ENCODE measurements around the gene TRIM9.

Gene TRIM9

DNA sequence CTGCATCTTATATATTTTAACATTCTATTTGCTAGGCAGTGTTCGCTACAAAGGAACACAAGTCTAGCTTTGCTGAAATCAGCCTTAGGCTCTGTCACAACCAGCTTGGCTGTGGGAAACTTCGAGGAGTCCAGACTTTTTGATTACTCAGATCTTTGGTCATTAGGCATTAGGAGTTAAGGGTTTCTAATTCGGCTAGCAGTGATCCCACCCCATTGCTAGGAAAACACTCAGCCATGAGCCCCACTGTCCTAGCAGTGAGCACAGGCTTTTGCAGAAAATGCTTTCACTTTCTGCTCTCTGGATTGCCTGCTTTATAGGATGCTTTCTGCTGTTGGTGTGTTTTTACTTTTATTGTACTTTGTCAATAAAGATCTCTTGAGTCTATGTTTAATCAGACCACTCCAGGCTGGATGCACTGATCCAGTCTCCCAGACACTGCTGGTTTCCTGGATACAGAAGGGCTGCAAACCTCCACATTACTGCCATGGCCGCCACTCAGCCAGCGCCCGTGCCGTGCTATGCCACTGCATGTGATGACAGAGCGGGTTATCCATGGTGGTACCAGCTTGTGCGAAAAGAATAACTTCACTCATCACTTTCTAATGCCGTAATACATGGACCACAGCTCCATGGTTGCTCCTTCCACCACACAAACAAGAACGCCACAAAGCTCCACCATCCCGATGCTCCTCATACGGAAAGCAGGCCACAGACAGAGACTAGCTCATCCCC is 109.6 kb downstream of the TRIM9 start:
- Histone ChIP-seq H3K4me3 (no peak overlapping the region), H3K27me3 (no peaks in the 10 kb centered on the region), H3K4me1 (no peaks in the 10 kb centered on the region), H3K36me3 (no peaks in the 10 kb centered on the region), H3K4me2 (no peak overlapping the region), H3K9ac (no peak overlapping the region), H4K20me1 (no peaks in the 10 kb centered on the region), H3K27ac (no peak overlapping the region), H3K9me3 (replicated peaks in 1 of 11) (no peaks in the 10 kb centered on the region)
- no peak for TF ChIP-seq Cebpa-rat (IDR thresholded peaks at IDR 0.05)

- TF ChIP-seq Cebpa-rat (IDR thresholded peaks at IDR 0.05): no peak
- Histone ChIP-seq H3K27ac (no peak overlapping the region), H3K4me2 (no peak overlapping the region), H3K36me3 (no peaks in the 10 kb centered on the region), H3K27me3 (no peaks in the 10 kb centered on the region), H3K9me3 (replicated peaks in 1 of 11) (no peaks in the 10 kb centered on the region), H4K20me1 (no peaks in the 10 kb centered on the region), H3K9ac (no peak overlapping the region), H3K4me1 (no peaks in the 10 kb centered on the region), H3K4me3 (no peak overlapping the region)
These were observed 110.7 kb downstream of the TRIM9 start for GRCh38 chr14:50984036-50984710.

GRCh38 chr14:50979941-50980850 is 114.7 kb downstream of the TRIM9 start:
- Histone ChIP-seq H3K9ac (no peak overlapping the region), H3K27ac (no peak overlapping the region), H3K27me3 (no peaks in the 10 kb centered on the region), H3K36me3 (no peaks in the 10 kb centered on the region), H3K9me3 (replicated peaks in 1 of 11) (no peaks in the 10 kb centered on the region), H3K4me3 (no peak overlapping the region), H3K4me1 (peaks cover 0 to 15% (median 0%) of the 10 kb centered on the region in 10 experiments; a peak in 4 of 20 replicates), H4K20me1 (no peaks in the 10 kb centered on the region), H3K4me2 (no peak overlapping the region)
- TF ChIP-seq Cebpa-rat (IDR thresholded peaks at IDR 0.05): no peak

DNA sequence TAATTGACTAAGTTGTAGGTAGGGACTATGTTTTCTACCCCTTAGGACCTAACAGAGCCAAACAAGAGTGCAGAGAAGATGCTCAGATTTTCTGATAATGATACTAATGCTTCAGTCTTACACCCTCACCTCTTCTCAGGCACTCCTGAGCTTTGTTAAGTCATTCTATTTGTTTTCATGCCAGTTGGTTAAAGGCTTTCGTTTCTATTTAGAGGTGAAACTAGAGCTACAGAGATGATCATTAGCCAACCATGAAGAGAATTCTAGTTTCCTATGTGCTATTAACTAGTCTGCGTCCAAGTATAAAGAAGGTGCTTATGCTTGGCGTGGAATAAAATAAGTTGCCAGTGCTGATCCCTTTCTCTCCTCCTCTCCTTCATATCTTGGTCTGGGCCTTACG is 116.0 kb downstream of the TRIM9 start:
- no peak overlapping the region for H3K27ac ChIP-seq
- no peak for TF ChIP-seq Cebpa-rat (IDR thresholded peaks at IDR 0.05)
- no peaks in the 10 kb centered on the region for H3K9me3 ChIP-seq (replicated peaks in 1 of 11)
- no peaks in the 10 kb centered on the region for H3K36me3 ChIP-seq
- no peaks in the 10 kb centered on the region for H4K20me1 ChIP-seq
- no peaks in the 10 kb centered on the region for H3K27me3 ChIP-seq
- peaks cover 0 to 15% (median 0%) of the 10 kb centered on the region in 10 experiments; a peak in 4 of 20 replicates for H3K4me1 ChIP-seq
- H3K4me2 ChIP-seq: no peak overlapping the region
- H3K9ac ChIP-seq: no peak overlapping the region
- no peak overlapping the region for H3K4me3 ChIP-seq

- no peaks in the 10 kb centered on the region for H3K9me3 ChIP-seq (replicated peaks in 1 of 11)
- no peak overlapping the region for H3K27ac ChIP-seq
- peaks cover 0 to 15% (median 0%) of the 10 kb centered on the region in 10 experiments; a peak in 4 of 20 replicates for H3K4me1 ChIP-seq
- no peak overlapping the region for H3K9ac ChIP-seq
- H3K4me3 ChIP-seq: no peak overlapping the region
- peak overlapping the region in 1 of 11 experiments; percentile 16; a peak in 1 of 22 replicates for H3K4me2 ChIP-seq
- H4K20me1 ChIP-seq: no peaks in the 10 kb centered on the region
- H3K27me3 ChIP-seq: no peaks in the 10 kb centered on the region
- no peak for TF ChIP-seq Cebpa-rat (IDR thresholded peaks at IDR 0.05)
- no peaks in the 10 kb centered on the region for H3K36me3 ChIP-seq
These were observed 116.4 kb downstream of the TRIM9 start for GRCh38 chr14:50978529-50978871.

- H3K4me2 ChIP-seq: peak overlapping the region in 1 of 11 experiments; percentile 16; a peak in 1 of 22 replicates
- no peak overlapping the region for H3K4me3 ChIP-seq
- peaks cover 0 to 15% (median 0%) of the 10 kb centered on the region in 10 experiments; a peak in 4 of 20 replicates for H3K4me1 ChIP-seq
- no peaks in the 10 kb centered on the region for H3K36me3 ChIP-seq
- H3K27ac ChIP-seq: no peak overlapping the region
- no peak for TF ChIP-seq Cebpa-rat (IDR thresholded peaks at IDR 0.05)
- no peaks in the 10 kb centered on the region for H3K9me3 ChIP-seq (replicated peaks in 1 of 11)
- H3K27me3 ChIP-seq: no peaks in the 10 kb centered on the region
- no peaks in the 10 kb centered on the region for H4K20me1 ChIP-seq
- H3K9ac ChIP-seq: no peak overlapping the region
These were observed 116.9 kb downstream of the TRIM9 start for GRCh38 chr14:50977863-50978528.

- TF ChIP-seq Cebpa-rat (IDR thresholded peaks at IDR 0.05): no peak
- Histone ChIP-seq H3K27me3 (no peaks in the 10 kb centered on the region), H3K9me3 (replicated peaks in 1 of 11) (no peaks in the 10 kb centered on the region), H3K4me3 (no peak overlapping the region), H3K9ac (no peak overlapping the region), H3K36me3 (no peaks in the 10 kb centered on the region), H3K4me1 (peaks cover 0 to 25% (median 0%) of the 10 kb centered on the region in 10 experiments; a peak in 4 of 20 replicates), H3K27ac (no peak overlapping the region), H3K4me2 (no peak overlapping the region), H4K20me1 (no peaks in the 10 kb centered on the region)
These were observed 120.8 kb downstream of the TRIM9 start for GRCh38 chr14:50974118-50974517.

DNA sequence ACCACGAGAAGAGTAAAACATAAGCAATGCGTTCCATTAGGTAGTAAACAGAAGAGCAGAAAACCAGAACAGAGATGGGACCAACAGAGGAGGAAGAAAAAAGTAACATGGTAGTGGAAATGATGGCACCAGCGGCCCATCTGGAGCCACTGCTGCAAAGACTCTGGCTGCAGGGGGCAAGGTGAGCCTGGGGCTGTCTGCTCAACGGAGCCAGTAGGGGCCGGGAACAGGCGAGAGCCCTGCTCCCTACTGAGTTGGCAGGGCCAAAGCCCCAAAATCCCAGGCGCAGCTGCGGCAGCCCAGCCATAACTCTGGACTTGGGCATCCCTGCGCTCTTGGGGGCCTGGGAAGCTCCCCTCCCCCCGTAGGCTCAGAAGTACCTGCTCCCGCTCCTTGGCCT is 122.2 kb downstream of the TRIM9 start:
- Histone ChIP-seq H3K4me2 (no peak overlapping the region), H3K27me3 (no peaks in the 10 kb centered on the region), H3K27ac (no peak overlapping the region), H4K20me1 (no peaks in the 10 kb centered on the region), H3K9me3 (replicated peaks in 1 of 11) (no peaks in the 10 kb centered on the region), H3K36me3 (no peaks in the 10 kb centered on the region), H3K9ac (no peak overlapping the region), H3K4me3 (no peak overlapping the region), H3K4me1 (peaks cover 0 to 26% (median 0%) of the 10 kb centered on the region in 10 experiments; a peak in 6 of 20 replicates)
- no peak for TF ChIP-seq Cebpa-rat (IDR thresholded peaks at IDR 0.05)
